Suppressor macrophage (primary cell): ENCODE results near the gene RPL37A.

ENCODE experiments used
- DNase-seq, 4 experiments: peaks; one replicate each; pipeline ENCODE4 v3.0.0-alpha.2; 2020 to 2022

RPL37A gene

DNA sequence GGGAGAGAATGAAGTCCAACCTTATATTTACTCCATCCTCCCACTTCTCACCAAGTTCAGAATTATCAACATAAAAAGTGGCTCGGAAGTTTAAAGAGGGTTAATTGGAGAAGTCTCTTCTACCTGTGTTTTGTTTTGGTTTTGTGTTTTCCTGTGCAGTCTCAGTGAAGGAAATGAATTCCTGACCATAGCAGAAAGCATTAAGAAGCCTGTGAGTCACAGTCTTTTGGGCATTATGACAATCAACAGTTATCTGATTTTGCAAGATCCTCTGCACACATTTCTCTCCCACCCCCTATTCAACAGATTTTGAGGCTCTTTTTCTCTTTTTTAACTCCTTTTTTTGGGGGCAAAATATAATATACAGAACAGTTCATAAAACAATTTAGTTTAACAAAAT, 8.6 kb upstream of the RPL37A start:
- DNase-seq = peak; percentile 21 to 74 (median 49)

GRCh38 chr2:216491793-216492596, 6.6 kb upstream of the RPL37A start:
- peak in 3 of 4 experiments; percentile 30 to 55 (median 51) for DNase-seq

DNA sequence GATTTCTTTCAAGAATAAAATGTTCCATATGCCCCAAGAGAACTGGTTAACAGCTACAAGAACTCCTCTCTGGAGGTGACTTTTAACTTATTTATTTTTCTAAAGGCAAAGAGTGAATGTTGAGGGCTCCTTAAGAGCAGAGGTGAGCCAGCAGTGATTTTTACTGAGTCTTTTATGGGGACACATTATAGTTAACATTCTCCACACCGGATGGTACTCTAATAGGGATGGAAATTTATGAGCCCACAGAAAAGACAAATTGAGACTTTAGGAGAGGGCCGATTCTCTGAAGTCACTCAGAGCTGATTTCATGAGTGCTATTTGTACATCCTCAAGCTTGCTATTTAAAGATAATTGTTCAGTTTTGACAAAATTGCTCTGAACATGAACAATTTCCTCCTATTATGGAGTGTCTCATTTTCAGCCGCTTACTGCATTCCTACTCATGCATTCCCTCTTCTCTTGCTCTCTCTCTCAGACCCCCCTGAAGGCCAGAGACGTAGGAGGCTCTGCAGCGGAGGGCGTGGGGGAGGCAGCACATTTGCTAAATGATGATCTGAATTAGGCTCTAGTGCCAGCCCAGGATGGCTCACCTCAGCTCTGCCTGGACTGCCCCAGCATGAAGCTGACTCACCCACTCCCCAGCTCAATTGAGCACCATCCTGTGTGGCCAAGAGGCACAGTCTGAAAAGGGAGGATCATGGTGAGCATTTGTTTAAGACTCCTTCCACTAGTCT, 5.9 kb upstream of the RPL37A start:
- DNase-seq = peak in 1 of 4 experiments; percentile 26

- no peak for DNase-seq
Observed at GRCh38 chr2:216493334-216493685, 5.3 kb upstream of the RPL37A start.

- DNase-seq = peak in 3 of 4 experiments; percentile 44 to 70 (median 64)
Observed at GRCh38 chr2:216495656-216496055, 3.0 kb upstream of the RPL37A start.

- peak in 3 of 4 experiments; percentile 34 to 64 (median 58) for DNase-seq
Observed at GRCh38 chr2:216497382-216498069, 1.1 kb upstream of the RPL37A start.

GRCh38 chr2:216498070-216498378, 620 bp upstream of the RPL37A start:
- no peak for DNase-seq

DNA sequence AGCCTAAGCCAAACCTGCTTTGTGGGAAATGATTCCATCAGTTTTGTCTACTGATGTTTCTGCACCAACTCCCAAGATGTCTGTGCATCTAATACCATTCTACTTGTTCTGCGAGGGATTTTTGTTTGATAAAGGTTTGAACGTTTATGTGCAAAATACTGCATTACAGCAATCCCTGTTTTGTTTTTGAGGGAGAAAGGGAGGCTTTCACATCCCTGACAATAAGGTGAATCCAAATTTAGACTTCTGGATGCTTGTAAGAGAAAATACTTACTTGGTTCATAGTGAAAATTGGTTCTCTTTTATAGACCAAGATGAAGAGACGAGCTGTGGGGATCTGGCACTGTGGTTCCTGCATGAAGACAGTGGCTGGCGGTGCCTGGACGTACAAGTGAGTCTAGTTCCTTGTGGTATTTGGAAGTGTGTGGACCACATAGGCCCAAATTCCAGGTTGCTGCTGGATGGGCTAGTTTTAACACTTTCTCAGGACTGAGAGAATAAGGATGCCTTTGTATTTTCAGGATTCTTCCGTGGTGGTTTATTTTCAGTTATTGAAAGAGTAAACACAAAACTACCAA, 1.1 kb downstream of the RPL37A start:
- peak in 2 of 4 experiments; percentile 42 for DNase-seq

GRCh38 chr2:216500572-216500971, 1.9 kb downstream of the RPL37A start:
- no peak for DNase-seq

GRCh38 chr2:216501854-216502253, 3.2 kb downstream of the RPL37A start:
- DNase-seq = no peak

DNA sequence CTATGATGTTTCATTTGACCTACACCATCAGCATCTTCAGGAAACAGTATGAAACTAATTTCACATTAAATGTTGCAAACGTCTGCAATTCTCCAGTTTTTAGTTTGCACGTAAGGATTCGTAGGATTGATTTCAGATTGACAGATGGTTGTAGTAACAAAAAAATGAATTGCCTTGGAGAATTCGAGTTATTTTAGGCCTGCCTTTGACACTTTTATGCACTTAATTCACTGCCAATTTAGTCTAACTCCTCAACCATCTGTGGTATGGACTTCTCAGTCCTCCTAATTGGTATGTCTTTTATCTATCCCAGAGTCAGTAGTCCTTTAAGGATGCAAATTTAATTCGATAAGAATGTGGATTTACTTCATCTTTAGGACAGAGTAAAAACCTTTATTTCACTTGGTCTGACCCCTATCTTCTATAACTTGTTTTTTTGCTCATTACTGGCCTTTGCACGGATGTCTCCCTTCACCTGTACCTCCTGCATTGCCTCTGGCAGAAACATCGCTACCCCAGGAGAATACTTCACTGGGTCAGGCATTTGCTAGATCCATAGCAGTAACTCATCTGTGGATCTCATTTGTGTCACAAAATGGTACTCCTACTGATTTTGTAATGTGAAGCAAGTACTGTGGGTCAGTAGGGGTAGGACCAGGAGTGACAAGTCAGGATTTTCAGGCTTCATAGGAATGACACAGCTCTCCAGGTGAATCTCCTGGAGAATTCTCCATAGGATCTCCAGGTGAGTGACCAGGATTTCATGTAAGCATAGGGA, 3.9 kb downstream of the RPL37A start:
- no peak for DNase-seq

DNA sequence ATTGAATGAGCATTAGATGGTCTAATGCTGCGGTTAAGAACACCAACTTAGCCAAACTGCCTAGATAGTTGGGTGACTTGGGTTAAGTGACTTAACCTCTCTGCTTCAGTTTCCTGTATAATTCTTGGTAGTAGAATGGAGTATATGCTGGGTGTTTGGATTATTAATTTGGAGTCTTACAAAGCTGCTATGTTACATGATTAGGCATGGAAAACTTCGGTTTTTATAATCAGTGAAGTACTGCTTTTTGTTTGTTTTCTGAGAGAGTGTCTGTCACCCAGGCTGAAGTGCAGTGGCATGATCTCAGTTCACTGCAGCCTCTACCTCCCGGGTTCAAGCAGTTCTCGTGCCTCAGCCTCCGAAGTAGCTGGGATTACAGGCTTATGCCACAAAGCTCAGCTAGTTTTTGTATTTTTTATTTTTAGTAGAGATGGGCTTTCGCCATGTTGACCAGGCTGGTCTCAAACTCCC, 4.5 kb downstream of the RPL37A start:
- no peak for DNase-seq

DNA sequence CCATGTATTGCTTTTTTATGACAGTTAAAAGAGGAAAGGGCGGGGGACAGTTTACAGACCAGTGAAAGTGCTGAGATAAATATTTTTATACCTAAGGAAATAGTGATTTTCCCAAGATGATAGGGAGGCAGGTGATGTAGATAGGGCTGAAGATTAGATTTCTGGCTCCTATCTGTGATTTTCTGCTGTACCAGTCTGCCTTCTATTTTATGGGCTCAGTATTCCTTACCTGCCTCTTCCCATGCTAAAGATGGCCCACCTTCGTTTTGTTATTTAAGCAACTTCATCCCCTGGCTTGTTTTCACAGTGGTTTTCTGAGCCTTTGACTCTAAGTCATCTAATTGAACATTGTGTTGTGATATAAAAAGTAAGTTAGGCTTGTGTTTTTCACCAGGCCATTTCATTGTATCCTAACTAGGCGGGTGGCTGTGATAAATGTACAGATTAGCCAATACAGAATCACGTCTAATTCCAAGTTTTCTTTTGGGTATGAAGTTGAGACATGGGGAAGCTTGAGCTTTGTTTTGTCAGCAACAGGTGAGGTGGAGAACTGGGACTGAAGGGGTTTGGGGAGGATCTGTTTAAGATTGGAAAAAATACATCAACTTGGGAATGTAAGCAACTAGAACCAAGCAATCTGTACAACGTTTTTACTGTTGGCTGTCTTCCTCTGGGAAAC, 5.2 kb downstream of the RPL37A start:
- DNase-seq = no peak

GRCh38 chr2:216504376-216504762, 5.7 kb downstream of the RPL37A start:
- DNase-seq = no peak

DNA sequence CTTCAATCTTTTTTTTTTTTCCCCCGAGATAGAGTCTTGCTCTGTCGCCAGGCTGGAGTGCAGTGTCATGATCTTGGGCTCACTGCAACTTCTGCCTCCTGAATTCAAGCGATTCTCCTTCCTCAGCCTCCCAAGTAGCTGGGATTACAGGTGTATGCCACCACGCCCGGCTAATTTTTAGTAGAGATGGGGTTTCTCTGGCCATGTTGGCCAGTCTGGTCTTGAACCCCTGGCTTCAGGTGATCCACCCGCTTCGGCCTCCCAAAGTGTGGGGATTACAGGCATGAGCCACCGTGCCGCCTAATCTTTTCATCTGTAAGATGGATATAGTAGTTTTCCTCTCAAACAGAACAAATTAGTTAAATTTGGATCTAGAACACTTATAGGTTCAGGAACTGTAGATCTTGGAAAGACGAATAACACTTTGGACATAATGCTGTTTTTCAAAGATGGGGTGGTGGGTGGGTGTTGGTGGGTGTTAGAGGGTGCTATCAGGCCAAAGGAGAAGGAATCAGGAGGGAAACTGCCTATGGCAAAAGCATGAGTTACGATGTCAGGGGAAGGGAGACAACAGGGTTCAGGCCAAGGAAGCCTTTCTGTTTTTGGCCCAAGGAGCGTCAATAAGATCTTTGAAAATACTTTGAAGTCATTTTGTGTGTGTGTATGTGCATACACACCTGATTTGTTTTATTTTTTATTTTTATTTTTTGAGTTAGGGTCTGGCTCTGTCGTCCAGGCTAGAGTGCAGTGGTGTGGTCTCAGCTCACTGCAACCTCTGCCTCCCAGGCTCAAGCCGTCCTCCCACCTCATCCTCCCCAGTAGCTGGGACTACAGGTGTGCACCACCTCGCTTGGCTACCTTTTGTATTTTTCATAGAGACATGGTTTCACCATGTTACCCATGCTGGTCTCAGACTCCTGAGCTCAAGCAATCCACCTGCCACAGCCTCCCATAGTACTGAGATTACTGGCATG, 6.8 kb downstream of the RPL37A start:
- DNase-seq = no peak

DNA sequence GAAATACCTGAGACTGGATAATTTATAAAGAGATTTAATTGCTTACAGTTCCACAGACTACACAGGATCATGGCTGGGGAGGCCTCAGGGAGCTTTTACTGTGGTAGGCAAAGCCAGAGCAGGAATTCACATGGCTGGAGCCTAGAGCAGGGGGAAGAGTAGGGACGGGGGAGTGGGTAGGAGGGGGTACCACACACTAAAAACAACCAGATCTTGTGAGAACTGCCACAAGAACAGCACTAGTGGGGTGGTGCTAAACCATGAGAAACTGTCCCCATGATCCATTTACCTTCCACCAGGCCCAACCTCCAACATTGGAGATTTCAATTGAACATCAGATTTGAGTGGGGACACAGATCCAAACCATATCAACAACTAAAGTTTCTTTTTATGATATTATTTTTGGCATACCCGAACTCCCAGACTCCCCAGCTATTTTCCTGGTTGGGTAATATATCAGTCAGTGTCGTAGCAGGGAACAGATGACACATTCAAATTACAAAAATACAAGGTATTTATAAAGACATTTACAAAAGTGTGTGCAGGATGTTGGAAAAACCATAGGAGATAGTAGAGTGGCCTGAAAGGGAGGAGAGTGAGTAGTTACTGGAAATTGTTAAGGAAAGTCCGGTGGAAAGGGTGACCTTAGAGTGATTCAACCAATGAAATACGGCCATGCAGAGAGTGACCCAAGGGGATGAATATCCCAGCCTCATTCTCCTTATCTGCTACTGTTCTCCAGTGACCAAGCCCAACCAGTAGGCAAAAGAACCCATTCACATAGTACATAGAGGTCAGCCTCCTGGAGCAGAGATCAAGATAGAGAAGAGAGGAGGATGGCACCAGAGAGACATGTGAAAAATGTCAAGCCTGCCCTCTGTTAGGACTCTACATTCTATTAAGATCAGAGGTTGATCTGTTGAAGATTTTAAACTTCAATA, 8.8 kb downstream of the RPL37A start:
- no peak for DNase-seq

- peak in 3 of 4 experiments; percentile 50 to 61 (median 50) for DNase-seq
Observed at GRCh38 chr2:216508229-216508628, 9.6 kb downstream of the RPL37A start.

- DNase-seq = peak in 2 of 4 experiments; percentile 51 to 65
Observed at GRCh38 chr2:216516730-216517350, 18.2 kb downstream of the RPL37A start.
